ENCODE measurements around the gene GVQW3.
A peak's percentile ranks its signal among the peaks of the same experiment; 100 is the strongest.

Gene GVQW3

DNA sequence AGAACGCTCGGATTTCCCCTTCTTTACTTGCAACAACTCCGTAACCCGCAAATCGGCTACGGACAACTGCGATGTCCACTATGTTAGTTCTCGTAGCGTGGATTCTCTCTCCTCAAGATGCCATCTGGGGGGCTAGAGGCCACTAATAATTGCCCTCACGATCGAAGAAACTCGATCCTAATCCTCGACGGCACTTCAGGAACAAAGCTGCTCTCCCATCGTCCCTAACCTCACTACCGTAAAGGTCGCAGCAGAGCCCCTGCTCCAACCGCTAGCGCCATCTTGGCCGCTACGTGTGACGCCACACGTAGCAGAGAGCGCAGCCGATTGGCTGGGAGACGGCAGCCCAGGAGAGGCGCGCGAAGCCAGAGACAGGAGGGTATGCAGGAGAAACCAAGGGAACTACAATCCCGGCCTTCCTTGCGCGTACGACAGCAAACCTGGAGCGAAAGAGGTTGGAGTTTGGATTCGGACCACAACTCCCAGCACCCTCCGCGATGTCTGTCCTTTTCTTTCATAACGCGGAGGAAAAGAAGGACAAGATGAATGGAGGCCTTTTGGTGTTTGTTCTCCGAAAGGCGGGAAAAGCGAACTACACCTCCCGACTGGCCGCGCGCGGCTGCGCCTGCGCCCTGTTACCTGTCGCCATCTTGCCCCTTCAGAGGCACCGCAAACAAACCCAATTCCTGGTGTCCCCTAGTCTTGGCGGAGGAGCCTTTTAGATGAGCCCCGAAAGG, 63.4 kb downstream of the GVQW3 start, which contains the start of gene EMSY:
Gene EMSY (plus strand): TSS at position 635 of the 737 bp plus-strand sequence. CDS start 1,921 bp downstream, outside the sequence.
- peak; percentile 85 to 90 for DNase-seq (ENCODE audit: extremely low read depth in 1 of 2, low read depth in 1 of 2)

DNA sequence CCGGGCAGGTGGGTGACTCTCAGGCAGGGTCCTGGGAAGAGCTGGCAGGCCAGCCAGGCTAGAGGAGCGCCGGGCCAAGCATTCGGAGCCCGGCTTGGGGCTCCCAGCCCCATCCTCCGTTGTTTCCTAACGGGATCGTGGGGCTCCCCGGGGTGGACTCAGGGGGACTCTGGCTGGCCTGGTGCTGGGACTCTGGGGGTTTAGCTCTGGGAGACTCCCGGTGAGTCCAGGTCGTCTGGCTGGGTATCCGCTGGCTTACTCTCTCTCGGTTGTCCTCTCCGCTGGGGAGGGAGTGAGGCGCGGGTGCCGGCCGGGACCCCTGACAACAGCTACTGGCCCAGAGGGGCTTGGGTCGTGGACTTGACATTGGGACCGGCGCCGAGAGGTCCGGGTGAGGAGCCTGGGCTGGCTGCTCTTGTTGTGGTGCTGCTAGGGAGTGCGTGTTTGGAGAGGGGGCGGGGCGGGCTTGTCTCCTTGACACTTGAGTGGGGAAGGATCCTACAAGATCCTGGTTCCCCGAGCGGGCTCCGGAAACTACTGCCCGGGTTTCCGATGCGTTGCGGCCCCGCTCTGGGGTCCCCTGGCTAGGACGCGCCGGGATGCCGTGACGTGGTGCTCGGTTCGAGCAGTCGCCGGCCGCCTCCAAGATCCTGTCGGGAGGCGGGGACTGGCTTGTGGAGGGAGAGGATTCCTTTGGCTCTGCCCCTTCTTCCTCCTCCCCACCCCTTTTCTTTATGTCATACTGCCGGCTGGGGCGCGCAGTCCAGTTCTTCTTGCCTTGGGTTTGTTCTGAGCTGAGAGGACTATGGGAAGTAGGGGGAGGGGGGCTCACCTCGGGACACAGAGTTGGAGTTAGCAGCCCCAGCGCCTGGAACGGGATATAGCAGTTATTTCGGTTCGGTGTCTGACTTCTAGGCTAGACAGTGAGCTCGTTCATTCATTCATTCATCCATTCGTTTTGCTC, 64.3 kb downstream of the GVQW3 start:
- DNase-seq (ENCODE audit: extremely low read depth in 1 of 2, low read depth in 1 of 2): peak; percentile 44 to 45

DNA sequence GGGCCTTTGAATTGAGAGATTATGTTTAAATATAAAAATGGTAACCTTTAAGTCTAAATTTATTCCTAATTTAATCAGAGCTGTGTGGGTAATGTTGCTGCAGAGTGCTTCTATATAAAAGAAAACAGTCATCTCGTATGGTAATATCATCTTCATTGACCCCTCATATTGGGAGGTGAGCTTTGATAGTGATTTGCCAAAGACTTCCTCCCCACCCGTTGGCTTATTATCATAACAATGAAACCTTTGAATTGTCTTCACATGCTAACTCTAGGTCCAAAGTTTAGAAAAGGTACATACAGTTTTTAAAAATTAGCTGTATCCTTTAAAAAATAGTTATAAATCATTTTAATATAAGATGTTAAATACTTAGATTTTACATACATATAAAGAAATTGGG, 67.4 kb downstream of the GVQW3 start:
- no peak for DNase-seq (ENCODE audit: extremely low read depth in 1 of 2, low read depth in 1 of 2)

DNA sequence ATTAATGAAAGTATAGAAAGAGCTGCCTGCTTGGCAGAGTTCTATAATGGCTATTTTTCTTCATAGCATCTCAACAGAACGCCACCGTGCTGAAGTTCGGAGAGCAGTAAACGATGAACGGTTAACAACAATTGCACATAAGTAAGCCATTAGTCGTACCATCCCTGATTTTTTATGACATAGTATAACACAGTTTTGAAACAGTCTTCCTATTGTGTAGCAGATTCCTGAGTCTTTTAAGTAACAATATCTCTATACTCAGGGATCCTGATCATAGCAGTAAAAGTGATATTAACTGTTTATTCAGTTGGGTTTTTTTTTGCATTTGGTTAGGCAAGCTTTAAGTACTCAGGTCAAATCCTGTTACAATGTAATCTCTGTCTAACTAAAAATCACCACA, 72.1 kb downstream of the GVQW3 start:
- no peak for DNase-seq (ENCODE audit: extremely low read depth in 1 of 2, low read depth in 1 of 2)

DNA sequence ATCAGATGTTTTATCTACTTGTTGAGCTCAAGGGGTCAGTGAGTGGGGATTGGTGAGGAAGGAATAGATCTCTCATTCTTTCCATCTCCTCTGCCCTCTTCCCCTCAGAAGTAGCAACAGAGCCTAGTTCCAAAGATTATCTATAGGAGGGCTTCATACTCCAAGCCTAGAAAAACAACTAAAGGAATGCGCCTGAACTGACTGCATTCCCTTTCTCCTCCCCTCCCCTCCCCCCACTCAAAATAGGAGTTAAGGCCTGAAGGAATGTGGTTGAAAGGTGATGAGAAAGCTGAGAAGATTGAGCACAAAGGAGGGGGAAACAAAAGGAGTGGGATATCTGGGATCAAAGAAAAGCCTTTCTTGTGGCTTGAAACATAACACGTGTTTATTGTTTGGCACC, 74.2 kb downstream of the GVQW3 start:
- DNase-seq (ENCODE audit: extremely low read depth in 1 of 2, low read depth in 1 of 2): no peak

DNA sequence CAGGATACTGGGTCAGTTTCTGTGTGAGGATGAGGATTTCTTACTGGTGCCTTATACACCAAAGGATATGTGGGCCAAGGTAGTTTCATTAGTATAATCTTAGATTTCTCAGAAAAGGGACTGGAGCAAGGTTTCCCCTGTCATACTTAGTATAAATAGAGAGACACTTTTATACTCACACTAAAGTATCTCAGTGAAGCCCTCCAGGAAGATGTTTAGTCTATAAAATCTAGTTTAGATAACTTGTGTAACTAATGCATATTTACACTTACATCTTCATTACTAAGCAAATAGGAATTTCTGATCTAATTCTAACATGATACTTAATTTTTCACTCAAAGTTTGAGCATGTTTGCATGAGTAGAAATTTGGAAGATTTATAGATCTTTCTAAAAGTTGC, 74.8 kb downstream of the GVQW3 start:
- no peak for DNase-seq (ENCODE audit: extremely low read depth in 1 of 2, low read depth in 1 of 2)

DNA sequence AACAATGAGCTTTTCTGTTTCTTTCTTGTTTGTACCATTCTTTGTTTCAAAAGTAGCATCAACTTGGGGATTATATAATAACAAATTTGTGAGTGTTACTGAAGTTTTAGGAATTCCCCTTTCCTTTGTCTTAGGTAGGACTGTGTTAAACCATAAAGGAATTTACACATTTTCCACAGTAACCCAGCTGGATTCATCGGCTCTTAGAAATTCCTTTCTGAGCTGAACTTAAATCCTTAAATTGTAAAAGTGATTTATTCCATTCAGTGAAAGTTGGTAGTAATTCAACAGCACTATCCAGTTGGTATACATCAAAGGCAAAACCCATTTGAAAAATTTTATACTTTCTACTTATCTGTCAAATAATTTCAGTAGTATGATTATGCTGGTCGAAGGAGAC, 75.4 kb downstream of the GVQW3 start:
- DNase-seq (ENCODE audit: extremely low read depth in 1 of 2, low read depth in 1 of 2): no peak

All from stimulated activated CD8-positive, alpha-beta memory T cell treated with anti-CD3 and anti-CD28 coated beads, Interleukin-7, amount 100 ng/mL, for 48 hours (primary cell).